ENCODE data around the gene EFHD1.
"Not testable (repeated sequence)": the region's sequence is repeated elsewhere in the genome, so short reads cannot be mapped to it uniquely, and the experiment has no call there.

Gene EFHD1

DNA sequence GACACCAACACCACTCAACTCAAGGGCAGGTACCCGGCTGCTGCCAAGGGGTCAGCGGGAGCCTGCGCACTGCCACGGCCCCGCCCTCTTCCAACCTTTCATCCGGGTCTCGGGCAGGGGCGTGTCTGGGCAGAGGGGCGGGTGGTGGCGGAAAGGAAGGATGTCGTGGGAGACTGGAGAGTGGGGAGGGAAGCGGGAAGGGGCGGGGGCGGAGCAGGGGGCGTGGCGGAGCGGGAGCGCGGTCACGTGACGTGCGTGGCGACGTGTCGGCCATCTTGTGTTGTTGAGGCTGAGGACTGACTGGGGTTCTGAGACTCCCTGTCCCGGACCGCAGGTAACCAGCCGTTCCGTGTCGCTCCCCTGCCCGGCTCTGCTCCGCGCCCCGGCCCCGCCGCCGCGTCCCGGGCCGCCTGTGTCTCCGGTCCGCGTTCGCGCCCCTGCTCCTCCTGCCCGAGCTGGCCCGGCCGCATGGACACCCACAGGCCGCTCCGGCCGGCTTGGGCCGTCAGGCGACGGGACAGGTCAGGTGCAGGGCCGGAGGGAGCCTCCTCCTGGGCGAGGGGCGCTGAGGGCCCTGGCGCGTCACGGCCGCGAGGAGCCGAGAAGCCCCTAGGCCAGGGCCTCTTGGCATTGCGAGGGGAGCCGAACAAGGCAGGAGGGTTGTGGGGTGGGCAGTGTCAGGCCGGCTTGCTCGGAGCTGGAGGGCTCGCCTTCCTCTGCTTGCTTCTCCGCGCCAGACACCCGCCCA, 63.8 kb downstream of the EFHD1 start, which contains the start of gene GIGYF2:
TSS of gene GIGYF2 (plus strand) at position 273 of the 748 bp plus-strand sequence. CDS start 37,867 bp downstream, outside the sequence.
- peak; percentile 85 to 94 for DNase-seq

DNA sequence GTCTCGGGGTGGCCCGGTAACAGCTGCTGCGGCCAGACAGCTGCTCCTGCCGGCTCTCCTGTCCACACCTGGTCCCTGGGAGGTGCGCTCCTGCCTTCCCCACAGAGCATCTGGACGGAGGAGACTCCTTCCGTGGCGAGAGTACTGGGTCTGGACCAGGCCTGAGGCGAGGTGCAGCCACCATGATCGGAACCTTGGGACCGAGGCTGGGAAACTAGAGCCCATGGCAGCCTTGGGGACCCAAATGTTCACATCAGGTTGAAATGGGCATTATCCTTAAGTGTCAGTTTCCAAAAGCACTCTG, 64.4 kb downstream of the EFHD1 start:
- no peak for DNase-seq

- DNase-seq: no peak
These were observed 65.2 kb downstream of the EFHD1 start for GRCh38 chr2:232698556-232699091.

DNA sequence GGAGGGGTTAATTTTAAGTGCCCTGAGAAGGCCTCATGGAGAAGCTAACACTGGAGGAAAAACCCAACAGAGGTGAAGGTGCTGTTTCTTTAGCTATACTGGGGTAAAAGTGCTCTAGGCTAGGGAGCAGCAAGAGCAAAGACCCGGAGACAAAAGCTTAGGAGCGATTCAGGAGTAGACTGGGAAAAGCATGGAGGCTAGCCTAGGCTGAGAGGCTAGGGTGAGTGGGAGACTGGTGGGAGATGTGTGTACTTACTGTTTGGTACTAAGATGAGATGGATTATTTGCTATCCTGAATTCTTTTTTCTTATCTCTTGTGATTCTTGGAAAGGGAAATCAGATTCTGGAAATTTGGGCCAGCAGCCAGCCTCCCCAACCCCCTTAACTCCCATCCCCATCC, 65.7 kb downstream of the EFHD1 start:
- no peak for DNase-seq

DNA sequence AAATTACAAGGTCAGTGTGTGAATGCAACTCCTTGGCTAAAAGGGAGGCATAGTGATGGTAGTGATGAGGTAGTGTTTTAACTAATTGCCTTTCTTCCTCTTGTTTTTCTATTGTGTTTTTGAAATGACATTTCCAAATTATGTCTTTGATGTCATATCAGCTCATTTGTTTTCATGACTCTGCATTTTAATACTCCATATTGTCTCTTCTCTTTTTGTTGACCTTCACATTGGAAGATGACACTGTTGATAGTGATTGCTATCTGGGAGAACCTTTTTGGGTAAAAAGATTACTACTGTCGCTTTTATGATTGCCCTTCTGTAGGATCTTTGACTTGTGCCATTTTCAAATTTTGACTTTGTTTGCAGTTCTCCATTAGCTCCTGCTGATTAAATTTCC, 66.8 kb downstream of the EFHD1 start:
- no peak for DNase-seq

- no peak for DNase-seq
These were observed 73.7 kb downstream of the EFHD1 start for GRCh38 chr2:232707076-232707475.

- DNase-seq: no peak
These were observed 80.1 kb downstream of the EFHD1 start for GRCh38 chr2:232713505-232713904.

GRCh38 chr2:232714969-232715368, 81.6 kb downstream of the EFHD1 start:
- DNase-seq: no peak

DNA sequence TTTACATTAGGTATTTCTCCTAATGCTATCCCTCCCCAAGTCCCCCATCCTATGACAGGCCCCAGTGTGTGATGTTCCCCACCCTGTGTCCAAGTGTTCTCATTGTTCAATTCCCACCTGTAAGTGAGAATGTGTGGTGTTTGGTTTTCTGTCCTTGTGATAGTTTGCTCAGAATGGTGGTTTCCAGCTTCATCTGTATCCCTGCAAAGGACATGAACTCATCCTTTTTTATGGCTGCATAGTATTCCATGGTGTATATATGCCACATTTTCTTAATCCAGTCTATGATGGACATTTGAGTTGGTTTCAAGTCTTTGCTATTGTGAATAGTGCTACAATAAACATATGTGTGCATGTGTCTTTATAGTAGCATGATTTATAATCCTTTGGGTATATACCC, 86.7 kb downstream of the EFHD1 start:
- not testable (repeated sequence) for DNase-seq

DNA sequence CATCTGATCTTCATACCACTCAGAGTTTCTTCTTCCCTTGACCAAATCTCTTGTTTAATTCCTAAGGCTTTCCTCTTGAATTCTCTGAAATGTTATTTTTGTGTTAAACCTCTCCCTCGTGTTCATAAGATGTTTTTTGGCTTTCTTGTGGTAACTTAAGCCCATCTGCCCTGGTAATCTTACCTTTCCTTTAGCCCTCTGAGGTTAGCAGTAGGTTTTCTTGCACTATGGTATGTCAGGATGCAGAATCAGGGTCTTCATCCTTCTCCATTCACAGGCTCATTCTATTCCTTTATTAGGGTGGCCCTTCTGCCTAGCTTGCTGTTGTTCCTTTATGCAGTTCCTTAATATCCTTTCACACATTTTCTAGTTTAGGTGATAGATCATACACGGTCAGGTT, 87.9 kb downstream of the EFHD1 start:
- DNase-seq: no peak

- no peak for DNase-seq
These were observed 88.5 kb downstream of the EFHD1 start for GRCh38 chr2:232721882-232722281.

DNA sequence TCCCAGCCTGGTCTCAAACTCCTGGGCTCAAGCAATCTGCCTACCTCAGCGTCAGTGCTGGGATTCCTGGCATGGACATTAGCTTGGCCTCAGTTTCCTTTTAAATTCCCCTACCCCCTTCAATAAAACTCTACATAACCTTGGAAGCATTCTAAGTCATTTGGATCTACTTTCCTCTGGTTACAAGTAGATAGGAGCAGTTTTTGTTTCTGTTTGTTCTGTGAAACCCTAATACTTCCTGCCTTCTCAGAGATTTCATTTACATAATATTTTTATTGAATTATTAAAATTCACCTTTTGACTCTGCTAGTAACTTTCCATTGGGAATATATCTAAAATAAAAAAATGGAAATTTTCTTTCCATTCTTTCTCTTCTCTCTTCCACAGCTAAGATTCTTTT, 89.6 kb downstream of the EFHD1 start:
- DNase-seq: no peak

GRCh38 chr2:232728785-232729184, 95.4 kb downstream of the EFHD1 start:
- DNase-seq: no peak

DNA sequence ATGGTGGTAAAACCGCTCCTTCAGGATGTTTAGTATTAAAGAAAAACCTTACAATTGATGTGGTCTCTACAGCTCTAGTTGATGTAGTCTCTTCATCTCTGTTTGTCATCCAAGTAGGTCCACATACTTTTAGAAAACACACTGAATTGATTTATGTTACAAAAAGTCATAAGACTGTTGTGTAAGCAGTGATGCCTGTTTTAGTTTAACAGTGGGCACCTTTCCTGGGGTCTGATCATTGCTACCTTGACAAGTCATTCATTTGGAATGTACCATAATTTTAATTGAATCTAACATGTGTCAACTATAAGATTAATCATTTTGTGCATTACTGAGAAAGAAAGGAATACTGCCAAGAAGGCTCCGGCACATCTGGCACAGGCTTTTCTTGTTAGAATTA, 98.1 kb downstream of the EFHD1 start:
- DNase-seq: peak in 1 of 2 experiments; percentile 8

Data from NCI-H446 (cell line).